Right ventricle myocardium inferior (tissue), 1 donor: ENCODE measurements around the gene TM2D3. TPM values are rescaled to one million over a fixed set of nuclear protein-coding genes. Genes with fewer than 3 reads are reported as not detected.
"Not testable (repeated sequence)": the region's sequence is repeated elsewhere in the genome, so short reads cannot be mapped to it uniquely, and the experiment has no call there.

Experiments used
- ATAC-seq: fragments of 200-7000 bp; cut with Tn5 transposase; one replicate; pipeline ENCODE4 v1.9.1; 2020; ENCODE audit warnings: mild to moderate bottlenecking, moderate library complexity
- DNase-seq: peaks from one replicate; pipeline ENCODE4 v3.0.0; 2021; ENCODE audit errors: missing footprints
- intact Hi-C: fragments of 100-400 bp; cut with DNase I; formaldehyde crosslinking; loops from one replicate; pipeline ENCODE4 v1.11.0; 2022
- total RNA-seq: library from RNA; stranded (reverse); fragmentation: NEBNext Ultra II Directional; extraction: Animal tissue kit (Norgen Biotek cat#: 25700); gene quantifications from one replicate; pipeline ENCODE4 v1.2.1, GENCODE V29; 2021
- donor health status: DM: no; HTN: yes; CAD: no; lungs with severe emphysema.

The TM2D3 gene
- total RNA-seq, 1 donor from 2014 or later, result 49.9 TPM

- intact Hi-C loops, result loop anchor here (5.0 kb wide), 1 partner anchor 59 kb away; no protein-coding TSS in a partner anchor
- peak; percentile 53 for ATAC-seq
Measured at GRCh38 chr15:101635944-101636727, 16.0 kb downstream of the TM2D3 start.

DNA sequence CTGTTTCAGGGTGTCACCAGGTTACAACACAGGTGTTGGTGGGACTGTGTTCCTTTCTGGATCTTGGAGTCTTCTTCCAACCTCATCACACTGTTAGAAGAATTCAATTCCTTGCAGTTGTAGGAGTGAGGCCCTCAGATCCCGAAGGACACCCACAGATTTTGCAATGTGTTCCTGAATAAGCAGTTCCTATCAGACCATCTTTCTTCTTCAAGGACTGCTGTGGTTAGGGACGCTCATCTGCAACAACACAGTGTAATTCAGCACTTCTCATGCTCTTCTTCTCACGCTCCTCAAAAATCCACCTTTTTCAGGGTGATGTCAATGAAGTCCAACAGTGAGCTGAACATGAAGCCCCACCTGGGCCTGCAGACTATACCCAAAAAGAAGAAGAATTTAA, 18.8 kb downstream of the TM2D3 start:
- intact Hi-C loops, result no loop called here
- DNase-seq (no peak), ATAC-seq (no peak)

More at GRCh38 chr15:101635944-101636727, 16.0 kb downstream of the TM2D3 start:
- no peak for DNase-seq

DNA sequence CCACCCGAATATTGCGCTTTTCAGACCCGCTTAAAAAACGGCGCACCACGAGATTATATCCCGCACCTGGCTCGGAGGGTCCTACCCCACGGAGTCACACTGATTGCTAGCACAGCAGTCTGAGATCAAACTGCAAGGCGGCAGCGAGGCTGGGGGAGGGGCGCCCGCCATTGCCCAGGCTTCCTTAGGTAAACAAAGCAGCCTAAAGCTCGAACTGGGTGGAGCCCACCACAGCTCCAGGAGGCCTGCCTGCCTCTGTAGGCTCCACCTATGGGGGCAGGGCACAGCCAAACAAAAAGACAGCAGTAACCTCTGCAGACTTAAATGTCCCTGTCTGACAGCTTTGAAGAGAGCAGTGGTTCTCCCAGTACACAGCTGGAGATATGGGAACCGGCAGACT, 25.5 kb downstream of the TM2D3 start:
- DNase-seq, intact Hi-C loops, ATAC-seq: not testable (repeated sequence)

- intact Hi-C loops, result no loop called here
- DNase-seq, result no peak
- ATAC-seq, result peak; percentile 91
Measured at GRCh38 chr15:101625980-101626379, 26.2 kb downstream of the TM2D3 start.

GRCh38 chr15:101625184-101625583, 27.0 kb downstream of the TM2D3 start:
- intact Hi-C loops, result no loop called here
- ATAC-seq (no peak), DNase-seq (no peak)

- intact Hi-C loops, result no loop called here
- ATAC-seq (no peak), DNase-seq (no peak)
Measured at GRCh38 chr15:101623367-101624304, 28.5 kb downstream of the TM2D3 start.

GRCh38 chr15:101621961-101622360, 30.2 kb downstream of the TM2D3 start:
- ATAC-seq, result no peak
- no peak for DNase-seq
- intact Hi-C loops, result no loop called here

- ATAC-seq, result no peak
- intact Hi-C loops, result no loop called here
Measured at GRCh38 chr15:101620671-101621070, 31.5 kb downstream of the TM2D3 start.

GRCh38 chr15:101619615-101619865, 32.6 kb downstream of the TM2D3 start:
- no peak for DNase-seq
- intact Hi-C loops, result no loop called here
- no peak for ATAC-seq

More at GRCh38 chr15:101620671-101621070, 31.5 kb downstream of the TM2D3 start:
- DNase-seq, result no peak

DNA sequence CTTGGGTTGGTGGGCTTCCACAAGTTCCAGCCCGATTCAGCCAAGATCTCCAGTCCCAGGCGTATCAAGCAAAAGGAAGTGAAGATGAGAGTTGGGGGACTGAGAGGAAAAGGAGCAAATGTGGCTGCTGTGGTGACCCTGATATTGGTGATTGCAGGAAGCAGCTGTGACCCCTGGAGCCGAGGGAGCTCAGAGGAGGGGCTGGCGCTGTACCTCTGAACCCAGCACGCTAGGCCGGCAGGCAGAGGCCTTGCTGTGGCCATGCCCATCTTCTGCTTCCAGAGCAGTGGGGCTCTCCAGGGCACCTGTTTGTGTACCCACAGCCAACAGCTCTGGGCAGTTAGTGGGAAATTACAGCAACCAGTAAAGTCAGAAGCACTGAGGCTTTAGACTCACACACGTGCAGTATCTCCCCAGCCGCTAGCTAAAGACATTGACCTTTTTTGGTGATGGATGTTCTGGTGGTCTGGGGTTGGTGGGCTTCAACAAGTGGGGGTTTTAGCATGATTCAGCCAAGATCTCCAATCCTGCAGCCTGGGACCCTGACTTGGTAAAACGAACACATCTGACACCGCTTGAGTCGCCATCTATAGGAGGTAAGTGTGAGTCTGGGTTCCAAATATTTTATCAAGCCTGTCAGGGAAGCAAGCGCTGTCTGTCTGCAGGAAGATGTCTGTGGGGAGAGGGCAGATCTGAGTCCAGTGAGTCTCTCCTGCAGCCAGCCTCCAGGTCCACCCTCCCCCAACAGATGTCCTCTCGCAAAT, 33.1 kb downstream of the TM2D3 start:
- ATAC-seq (no peak), DNase-seq (no peak)
- intact Hi-C loops, result no loop called here

DNA sequence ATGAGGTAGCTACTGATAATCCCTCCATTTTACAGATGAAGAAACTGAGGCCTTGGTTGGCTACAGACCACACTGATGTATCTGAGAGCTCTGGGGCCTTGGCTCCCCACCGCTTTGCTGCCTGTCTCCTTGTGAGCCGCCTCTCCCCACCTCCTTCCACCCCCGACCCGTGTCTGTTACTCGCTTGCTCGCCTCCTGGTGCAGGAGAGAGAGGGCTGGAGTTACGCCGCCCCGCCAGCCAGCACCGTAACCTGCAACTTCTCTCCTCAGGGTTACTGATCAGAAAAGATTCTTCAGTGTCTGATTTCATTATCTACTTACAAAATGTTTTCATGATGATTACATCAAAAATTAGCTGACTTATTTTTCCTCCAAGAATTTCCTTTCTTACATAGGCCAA, 34.1 kb downstream of the TM2D3 start:
- no peak for ATAC-seq
- DNase-seq, result no peak
- intact Hi-C loops, result no loop called here

- ATAC-seq (peak; percentile 29), DNase-seq (peak; percentile 72)
- intact Hi-C loops, result no loop called here
Measured at GRCh38 chr15:101617390-101617965, 34.7 kb downstream of the TM2D3 start.

DNA sequence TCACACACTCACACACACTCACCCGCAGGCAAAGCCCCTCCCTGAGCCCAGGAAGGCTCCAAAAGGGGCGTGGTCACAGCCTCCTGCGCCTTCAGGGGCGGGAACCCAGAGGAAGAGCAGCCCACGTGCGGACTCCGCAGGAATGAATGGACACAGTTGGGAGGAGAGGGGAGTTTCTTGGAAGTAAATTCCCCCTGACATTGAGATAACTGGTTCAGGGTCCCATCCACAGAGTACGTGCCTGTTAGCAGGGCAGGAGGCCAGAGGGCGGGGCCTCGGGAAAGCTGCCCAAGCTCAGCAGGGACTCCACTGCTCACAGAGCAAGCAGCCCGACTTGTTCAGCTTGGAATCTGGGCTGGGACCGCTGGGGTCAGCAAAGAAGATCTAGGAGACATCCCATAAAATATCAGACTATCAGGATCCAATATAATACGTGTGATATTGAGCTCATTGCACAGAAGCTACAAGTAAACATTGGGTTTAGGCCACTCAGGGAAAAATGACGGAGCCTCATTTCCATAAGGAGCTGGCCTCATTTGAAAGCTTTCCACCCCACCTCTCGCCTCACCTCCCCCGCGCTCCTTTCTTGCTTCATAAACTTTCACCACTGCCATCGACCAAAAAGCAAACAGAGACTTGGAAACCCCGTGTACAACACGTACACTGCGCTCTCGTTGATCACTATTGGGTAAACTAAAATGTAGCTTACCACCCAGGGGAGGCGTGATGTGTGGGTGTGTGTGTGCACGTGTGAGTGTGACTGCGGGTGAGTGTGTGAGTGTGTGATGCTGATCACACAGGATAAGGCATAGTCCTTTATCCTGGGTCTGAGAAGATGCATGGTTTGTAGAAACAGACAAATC, 36.0 kb downstream of the TM2D3 start:
- intact Hi-C loops, result no loop called here
- DNase-seq (peak; percentile 84), ATAC-seq (peak; percentile 66)

- ATAC-seq (peak; percentile 51), DNase-seq (no peak)
- intact Hi-C loops, result no loop called here
Measured at GRCh38 chr15:101615414-101615985, 36.7 kb downstream of the TM2D3 start.

- no peak for DNase-seq
- intact Hi-C loops, result no loop called here
- no peak for ATAC-seq
Measured at GRCh38 chr15:101614761-101615160, 37.4 kb downstream of the TM2D3 start.

GRCh38 chr15:101614001-101614585, 38.1 kb downstream of the TM2D3 start:
- ATAC-seq (no peak), DNase-seq (peak; percentile 53)
- intact Hi-C loops, result no loop called here
